Smooth muscle cell (in vitro differentiated cells): ENCODE data around the gene C6orf132. TPM values are rescaled to one million over a fixed set of nuclear protein-coding genes. Genes with fewer than 3 reads are reported as not detected.

Source experiments
- DNase-seq: peaks from one replicate; lab custom pipeline; 2025; ENCODE audit not compliant: unreplicated experiment; lab: John Stamatoyannopoulos, UW
- H2AFZ ChIP-seq: fragments of 200-600 bp; sonication (generic); 2 replicates; pipeline ENCODE4 v1.6.0; 2016; ENCODE audit warnings: antibody characterized with exemption, low read depth, mild to moderate bottlenecking
- H3F3A ChIP-seq: fragments of 200-600 bp; sonication (generic); 2 replicates; pipeline ENCODE4 v1.6.0; 2017; ENCODE audit warnings: antibody characterized with exemption, low read depth
- H3K27ac ChIP-seq: fragments of 200-600 bp; sonication (generic); 2 replicates; pipeline ENCODE4 v1.5.1; 2016; ENCODE audit warnings: low read depth, mild to moderate bottlenecking
- H3K27me3 ChIP-seq: fragments of 200-600 bp; sonication (generic); 2 replicates; pipeline ENCODE4 v1.6.1; 2016; ENCODE audit warnings: low read depth, mild to moderate bottlenecking
- H3K36me3 ChIP-seq: fragments of 200-600 bp; sonication (generic); 2 replicates; pipeline ENCODE4 v1.5.1; 2016; ENCODE audit warnings: low read depth
- H3K4me1 ChIP-seq: fragments of 200-600 bp; sonication (generic); 2 replicates; pipeline ENCODE4 v1.5.1; 2016; ENCODE audit warnings: low read depth
- H3K4me2 ChIP-seq: fragments of 200-600 bp; sonication (generic); 2 replicates; pipeline ENCODE4 v1.6.0; 2016; ENCODE audit warnings: mild to moderate bottlenecking
- H3K4me3 ChIP-seq: fragments of 200-600 bp; sonication (generic); 2 replicates; pipeline ENCODE4 v1.5.1; 2016; ENCODE audit warnings: mild to moderate bottlenecking
- H3K79me2 ChIP-seq: fragments of 200-600 bp; sonication (generic); 2 replicates; pipeline ENCODE4 v1.6.0; 2016; ENCODE audit warnings: low read depth, mild to moderate bottlenecking
- H3K9ac ChIP-seq: fragments of 200-600 bp; sonication (generic); 2 replicates; pipeline ENCODE4 v1.6.0; 2016; ENCODE audit warnings: low read depth
- H3K9me3 ChIP-seq: fragments of 200-600 bp; sonication (generic); replicated peaks from 2 replicates; pipeline ENCODE4 v1.5.1; 2016; ENCODE audit warnings: low read depth
- H4K20me1 ChIP-seq: fragments of 200-600 bp; sonication (generic); 2 replicates; pipeline ENCODE4 v1.6.0; 2016; ENCODE audit warnings: low read depth
- CTCF ChIP-seq: fragments of 200-600 bp; sonication (generic); IDR thresholded peaks from 2 replicates; pipeline ENCODE4 v1.5.1; 2017; ENCODE audit warnings: borderline replicate concordance, mild to moderate bottlenecking, antibody characterized with exemption; ENCODE audit not compliant: insufficient read depth, poor library complexity, severe bottlenecking
- WGBS: methylation state at CpG from one replicate; pipeline ENCODE4 v1.1.7; 2016; ENCODE audit warnings: low lambda C conversion rate; 5-methylcytosine and 5-hydroxymethylcytosine counted together
- polyA plus RNA-seq: library from polyadenylated mRNA; unstranded; fragments of >200 nt; fragmentation: Nextera tagmentation; extraction: Ambion mirVana; gene quantifications from 2 replicates; pipeline ENCODE4 v1.2.1, GENCODE V29; 2016
- total RNA-seq: library from RNA; depleted of rRNA; stranded (reverse); fragments of >200 nt; gene quantifications from 2 replicates; pipeline ENCODE4 v1.2.3, GENCODE V29; 2014

Gene C6orf132
- total and polyA plus RNA-seq, 2 experiments from 2014 or later = 1.4 to 4.9 TPM

GRCh38 chr6:42068872-42069522 is 73.4 kb downstream of the C6orf132 start:
- Histone ChIP-seq H3K79me2 (no peaks in the 10 kb centered on the region), H2AFZ (no peak overlapping the region), H3K27ac (no peak overlapping the region), H3K4me2 (no peak overlapping the region), H3K9ac (no peak overlapping the region), H3K4me3 (no peak overlapping the region), H3K4me1 (no peaks in the 10 kb centered on the region), H3K36me3 (peaks cover 7% of the 10 kb centered on the region), H3K9me3 (no peaks in the 10 kb centered on the region), H3K27me3 (no peaks in the 10 kb centered on the region), H4K20me1 (no peaks in the 10 kb centered on the region), H3F3A (no peaks in the 10 kb centered on the region)
- no peak for DNase-seq
- WGBS = over 99% methylated on average over 5 of the region's 5 CpGs
- TF ChIP-seq CTCF = no peak

- no peak overlapping the region for H3K4me3 ChIP-seq
- H3K27ac ChIP-seq = no peak overlapping the region
- H4K20me1 ChIP-seq = no peaks in the 10 kb centered on the region
- H3K9me3 ChIP-seq = no peaks in the 10 kb centered on the region
- TF ChIP-seq CTCF = no peak
- H3F3A ChIP-seq = no peaks in the 10 kb centered on the region
- no peaks in the 10 kb centered on the region for H3K79me2 ChIP-seq
- no peaks in the 10 kb centered on the region for H3K27me3 ChIP-seq
- DNase-seq = no peak
- WGBS = 97% methylated on average over 7 of the region's 7 CpGs
- peaks cover 15% of the 10 kb centered on the region for H3K36me3 ChIP-seq
- H3K4me2 ChIP-seq = no peak overlapping the region
- H2AFZ ChIP-seq = no peak overlapping the region
- H3K4me1 ChIP-seq = no peaks in the 10 kb centered on the region
- H3K9ac ChIP-seq = no peak overlapping the region
These were observed 74.2 kb downstream of the C6orf132 start for GRCh38 chr6:42068173-42068572.

GRCh38 chr6:42066156-42066675 is 76.2 kb downstream of the C6orf132 start:
- H3K4me2 ChIP-seq = no peak overlapping the region
- 96% methylated on average over 13 of the region's 13 CpGs for WGBS
- no peak overlapping the region for H3K4me3 ChIP-seq
- no peaks in the 10 kb centered on the region for H3K9me3 ChIP-seq
- peaks cover 16% of the 10 kb centered on the region for H3K36me3 ChIP-seq
- no peak overlapping the region for H3K9ac ChIP-seq
- DNase-seq = no peak
- no peaks in the 10 kb centered on the region for H3K79me2 ChIP-seq
- H3F3A ChIP-seq = no peaks in the 10 kb centered on the region
- no peaks in the 10 kb centered on the region for H3K27me3 ChIP-seq
- TF ChIP-seq CTCF = no peak
- H3K27ac ChIP-seq = no peak overlapping the region
- H2AFZ ChIP-seq = no peak overlapping the region
- no peaks in the 10 kb centered on the region for H4K20me1 ChIP-seq
- H3K4me1 ChIP-seq = no peaks in the 10 kb centered on the region

- Histone ChIP-seq H3K36me3 (peaks cover 48% of the 10 kb centered on the region), H2AFZ (no peak overlapping the region), H3F3A (no peaks in the 10 kb centered on the region), H3K27ac (no peak overlapping the region), H3K4me1 (no peaks in the 10 kb centered on the region), H3K4me2 (no peak overlapping the region), H3K9ac (no peak overlapping the region), H4K20me1 (no peaks in the 10 kb centered on the region), H3K4me3 (no peak overlapping the region), H3K9me3 (no peaks in the 10 kb centered on the region), H3K27me3 (no peaks in the 10 kb centered on the region), H3K79me2 (no peaks in the 10 kb centered on the region)
- no peak for TF ChIP-seq CTCF
- WGBS = 97% methylated on average over 5 of the region's 5 CpGs
- no peak for DNase-seq
These were observed 82.7 kb downstream of the C6orf132 start for GRCh38 chr6:42059743-42060142.
